Mesenchymal stem cell (in vitro differentiated cells and primary cell): Measurements from ENCODE around the gene MTHFSD.

ENCODE experiments used
- DNase-seq: peaks from one replicate; pipeline ENCODE4 v3.0.0-alpha.2; 2013
- H2AFZ ChIP-seq: one replicate; pipeline ENCODE4 v1.6.1; 2013; ENCODE audit warnings: low read depth, mild to moderate bottlenecking, control low read depth, inconsistent platforms, low read length, moderate library complexity
- H2AK5ac ChIP-seq: 2 replicates; pipeline ENCODE4 v1.6.1; 2013; ENCODE audit warnings: low read length, moderate library complexity, mild to moderate bottlenecking, inconsistent platforms; ENCODE audit not compliant: severe bottlenecking
- H2BK120ac ChIP-seq: one replicate; pipeline ENCODE4 v1.6.1; 2013; ENCODE audit warnings: low read depth, mild to moderate bottlenecking, inconsistent platforms, low read length, moderate library complexity
- H2BK12ac ChIP-seq, 2 experiments: one replicate each; pipeline ENCODE4 v1.6.1; 2013; ENCODE audit warnings: inconsistent platforms in 2 of 2, low read length in 2 of 2, mild to moderate bottlenecking in 2 of 2, moderate library complexity in 2 of 2, control low read depth in 1 of 2
- H2BK15ac ChIP-seq: one replicate; pipeline ENCODE4 v1.6.1; 2013; ENCODE audit warnings: mild to moderate bottlenecking, low read depth, inconsistent platforms; ENCODE audit not compliant: poor library complexity, severe bottlenecking
- H2BK5ac ChIP-seq: 2 replicates; pipeline ENCODE4 v1.6.1; 2013; ENCODE audit warnings: low read depth, mild to moderate bottlenecking, low read length, control low read depth, inconsistent platforms; ENCODE audit not compliant: poor library complexity, severe bottlenecking
- H3K14ac ChIP-seq, 2 experiments: one replicate each; pipeline ENCODE4 v1.6.1; 2013; ENCODE audit warnings: inconsistent platforms in 2 of 2, low read length in 2 of 2, control low read depth in 1 of 2, mild to moderate bottlenecking in 1 of 2, moderate library complexity in 1 of 2
- H3K18ac ChIP-seq, 2 experiments: one replicate each; pipeline ENCODE4 v1.6.1; 2013; ENCODE audit warnings: inconsistent platforms in 2 of 2, low read length in 2 of 2, control low read depth in 1 of 2, low read depth in 1 of 2, mild to moderate bottlenecking in 1 of 2
- H3K23ac ChIP-seq, 2 experiments: one replicate each; pipeline ENCODE4 v1.6.1; 2013; ENCODE audit warnings: inconsistent platforms in 2 of 2, low read length in 2 of 2, mild to moderate bottlenecking in 2 of 2, moderate library complexity in 2 of 2, control low read depth in 1 of 2
- H3K27ac ChIP-seq: 2 replicates; pipeline ENCODE4 v1.5.1; 2013; ENCODE audit warnings: mild to moderate bottlenecking, moderate library complexity, low read length, control low read depth, inconsistent platforms; ENCODE audit not compliant: poor library complexity, severe bottlenecking
- H3K27me3 ChIP-seq, 2 experiments: 2 replicates each; pipeline versions ENCODE4 v1.6.1 to v1.7.0; 2013; ENCODE audit warnings: low read length in 2 of 2, mild to moderate bottlenecking in 2 of 2, moderate library complexity in 2 of 2, control low read depth in 1 of 2, inconsistent platforms in 1 of 2; ENCODE audit not compliant: control insufficient read depth in 1 of 2, insufficient read depth in 1 of 2
- H3K36me3 ChIP-seq, 2 experiments: 2 replicates each; pipeline versions ENCODE4 v1.6.1 to v1.7.0; 2013; ENCODE audit warnings: low read length in 2 of 2, control low read depth in 1 of 2, inconsistent platforms in 1 of 2, low read depth in 1 of 2, mild to moderate bottlenecking in 1 of 2; ENCODE audit not compliant: insufficient read depth in 2 of 2, control insufficient read depth in 1 of 2
- H3K4ac ChIP-seq, 2 experiments: one replicate each; pipeline ENCODE4 v1.6.1; 2013; ENCODE audit warnings: inconsistent platforms in 2 of 2, low read length in 2 of 2, mild to moderate bottlenecking in 2 of 2, moderate library complexity in 2 of 2, control low read depth in 1 of 2, low read depth in 1 of 2
- H3K4me1 ChIP-seq: 2 replicates; pipeline ENCODE4 v1.6.1; 2013; ENCODE audit warnings: low read depth, low read length, control low read depth; ENCODE audit not compliant: control insufficient read depth, insufficient read depth
- H3K4me2 ChIP-seq: 2 replicates; pipeline ENCODE4 v1.6.1; 2013; ENCODE audit warnings: low read length, mild to moderate bottlenecking, inconsistent platforms; ENCODE audit not compliant: poor library complexity, severe bottlenecking
- H3K4me3 ChIP-seq, 2 experiments: 2 replicates each; pipeline versions ENCODE4 v1.5.1 to v1.7.0; 2013; ENCODE audit warnings: low read length in 2 of 2, mild to moderate bottlenecking in 2 of 2, control low read depth in 1 of 2, low read depth in 1 of 2; ENCODE audit not compliant: insufficient read depth in 1 of 2
- H3K79me1 ChIP-seq: replicated peaks from 2 replicates; pipeline ENCODE4 v1.6.1; 2013; ENCODE audit warnings: mild to moderate bottlenecking, control low read depth, low read length, inconsistent platforms; ENCODE audit not compliant: poor library complexity, severe bottlenecking
- H3K9ac ChIP-seq: 2 replicates; pipeline ENCODE4 v1.7.0; 2013; ENCODE audit warnings: mild to moderate bottlenecking, low read length, moderate library complexity
- H3K9me3 ChIP-seq: 2 replicates; pipeline ENCODE4 v1.7.0; 2013; ENCODE audit warnings: mild to moderate bottlenecking, low read length; ENCODE audit not compliant: control insufficient read depth
- H4K8ac ChIP-seq: one replicate; pipeline ENCODE4 v1.6.1; 2013; ENCODE audit warnings: inconsistent platforms, mild to moderate bottlenecking, low read length, moderate library complexity
- H4K91ac ChIP-seq: one replicate; pipeline ENCODE4 v1.6.1; 2013; ENCODE audit warnings: mild to moderate bottlenecking, low read length, inconsistent platforms
- WGBS: methylation state at CpG from one replicate; pipeline ENCODE4 v1.1.7; 2013; ENCODE audit warnings: mixed read lengths; 5-methylcytosine and 5-hydroxymethylcytosine counted together

MTHFSD gene

GRCh38 chr16:86496262-86496928 lies 58.6 kb downstream of the MTHFSD start:
- no peak overlapping the region for H2AK5ac ChIP-seq
- H4K91ac ChIP-seq: peak overlapping the region; percentile 58
- peak overlapping the region; percentile 29 for H2BK120ac ChIP-seq
- H3K4ac ChIP-seq: peak overlapping the region; percentile 90 to 96
- H3K23ac ChIP-seq: peak overlapping the region in 1 of 2 experiments; percentile 61
- no peak overlapping the region for H2BK5ac ChIP-seq
- no peaks in the 10 kb centered on the region for H3K9me3 ChIP-seq
- H3K4me1 ChIP-seq: peaks cover 6% of the 10 kb centered on the region
- H3K79me1 ChIP-seq: no peaks in the 10 kb centered on the region
- no peak overlapping the region for H2BK15ac ChIP-seq
- H3K14ac ChIP-seq: peak overlapping the region in 1 of 2 experiments; percentile 100
- peak overlapping the region; percentile 89 for H4K8ac ChIP-seq
- H3K18ac ChIP-seq: peak overlapping the region; percentile 80 to 98
- no peak overlapping the region for H3K4me2 ChIP-seq
- H3K27ac ChIP-seq: no peak overlapping the region
- no peak overlapping the region for H3K4me3 ChIP-seq
- 23% methylated on average over 32 of the region's 34 CpGs for WGBS
- DNase-seq: peak; percentile 46
- no peak overlapping the region for H3K9ac ChIP-seq
- H3K36me3 ChIP-seq: no peaks in the 10 kb centered on the region
- H2AFZ ChIP-seq: no peak overlapping the region
- peaks cover 93 to 96% of the 10 kb centered on the region in 2 experiments for H3K27me3 ChIP-seq
- H2BK12ac ChIP-seq: peak overlapping the region in 1 of 2 experiments; percentile 96

GRCh38 chr16:86495756-86496261 lies 59.2 kb downstream of the MTHFSD start:
- H3K27ac ChIP-seq: no peak overlapping the region
- H3K79me1 ChIP-seq: no peaks in the 10 kb centered on the region
- no peak overlapping the region for H3K4me2 ChIP-seq
- no peak overlapping the region for H3K9ac ChIP-seq
- H3K9me3 ChIP-seq: no peaks in the 10 kb centered on the region
- no peak overlapping the region for H2BK5ac ChIP-seq
- peak overlapping the region in 1 of 2 experiments; percentile 56 for H3K23ac ChIP-seq
- H3K27me3 ChIP-seq: peaks cover 93 to 96% of the 10 kb centered on the region in 2 experiments
- no peak overlapping the region for H3K4me3 ChIP-seq
- no peak overlapping the region for H2BK15ac ChIP-seq
- H4K91ac ChIP-seq: peak overlapping the region; percentile 55
- H2BK12ac ChIP-seq: peak overlapping the region; percentile 9 to 96
- peak overlapping the region in 1 of 2 experiments; percentile 96 for H3K4ac ChIP-seq
- H2BK120ac ChIP-seq: peak overlapping the region; percentile 56
- H4K8ac ChIP-seq: peak overlapping the region; percentile 45
- WGBS: 41% methylated on average over 16 of the region's 16 CpGs
- peak; percentile 56 for DNase-seq
- no peak overlapping the region for H2AK5ac ChIP-seq
- peak overlapping the region; percentile 40 to 79 for H3K18ac ChIP-seq
- no peaks in the 10 kb centered on the region for H3K36me3 ChIP-seq
- H2AFZ ChIP-seq: no peak overlapping the region
- H3K4me1 ChIP-seq: peaks cover 6% of the 10 kb centered on the region
- H3K14ac ChIP-seq: peak overlapping the region in 1 of 2 experiments; percentile 79

GRCh38 chr16:86495357-86495701 lies 59.7 kb downstream of the MTHFSD start:
- no peak overlapping the region for H2BK15ac ChIP-seq
- H3K4ac ChIP-seq: peak overlapping the region; percentile 55 to 83
- H3K4me1 ChIP-seq: peaks cover 6% of the 10 kb centered on the region
- no peaks in the 10 kb centered on the region for H3K79me1 ChIP-seq
- H3K4me3 ChIP-seq: no peak overlapping the region
- H4K8ac ChIP-seq: peak overlapping the region; percentile 83
- H3K18ac ChIP-seq: peak overlapping the region; percentile 79 to 84
- no peak overlapping the region for H3K27ac ChIP-seq
- H3K36me3 ChIP-seq: no peaks in the 10 kb centered on the region
- no peak overlapping the region for H3K9ac ChIP-seq
- no peak for DNase-seq
- H2BK5ac ChIP-seq: no peak overlapping the region
- H2AFZ ChIP-seq: no peak overlapping the region
- H2BK120ac ChIP-seq: peak overlapping the region; percentile 56
- peak overlapping the region in 1 of 2 experiments; percentile 6 for H3K14ac ChIP-seq
- H2AK5ac ChIP-seq: no peak overlapping the region
- H3K23ac ChIP-seq: peak overlapping the region in 1 of 2 experiments; percentile 85
- H2BK12ac ChIP-seq: peak overlapping the region in 1 of 2 experiments; percentile 90
- no peak overlapping the region for H3K4me2 ChIP-seq
- WGBS: 18% methylated on average over 5 of the region's 10 CpGs
- H3K9me3 ChIP-seq: no peaks in the 10 kb centered on the region
- peaks cover 93 to 96% of the 10 kb centered on the region in 2 experiments for H3K27me3 ChIP-seq
- peak overlapping the region; percentile 80 for H4K91ac ChIP-seq

GRCh38 chr16:86494565-86495356 lies 60.3 kb downstream of the MTHFSD start:
- peak; percentile 41 for DNase-seq

More at GRCh38 chr16:86494565-86495356, 60.3 kb downstream of the MTHFSD start:
- Histone ChIP-seq H3K14ac (peak overlapping the region in 1 of 2 experiments; percentile 13), H3K18ac (peak overlapping the region; percentile 79 to 84), H3K27me3 (peaks cover 93 to 96% of the 10 kb centered on the region in 2 experiments), H2AK5ac (no peak overlapping the region), H3K9ac (no peak overlapping the region), H3K36me3 (no peaks in the 10 kb centered on the region), H3K79me1 (no peaks in the 10 kb centered on the region), H2BK12ac (peak overlapping the region in 1 of 2 experiments; percentile 27), H4K91ac (peak overlapping the region; percentile 80), H4K8ac (peak overlapping the region; percentile 83), H3K4me1 (peaks cover 6% of the 10 kb centered on the region), H2AFZ (no peak overlapping the region), H3K27ac (no peak overlapping the region), H2BK120ac (peak overlapping the region; percentile 65), H3K4me2 (no peak overlapping the region), H2BK5ac (no peak overlapping the region), H2BK15ac (peak overlapping the region; percentile 33), H3K4me3 (no peak overlapping the region), H3K23ac (peak overlapping the region in 1 of 2 experiments; percentile 87), H3K4ac (peak overlapping the region; percentile 55 to 83), H3K9me3 (peaks cover 5% of the 10 kb centered on the region)
- 20% methylated on average over 54 of the region's 54 CpGs for WGBS
